Measurements from ENCODE around the gene POTEI. TPM values are rescaled to one million over a fixed set of nuclear protein-coding genes. Genes with fewer than 3 reads are reported as not detected.
"Not testable (repeated sequence)": the region's sequence is repeated elsewhere in the genome, so short reads cannot be mapped to it uniquely, and the experiment has no call there.

The POTEI gene
- total RNA-seq, result 0.10 TPM

- DNase-seq, result not testable (repeated sequence)
These were observed at the start of gene POTEI for GRCh38 chr2:130509228-130509627. Gene POTEI, minus strand, starts transcription at chr2:130509328. Its CDS starts 93 bp downstream, at chr2:130509235.

- not testable (repeated sequence) for DNase-seq
These were observed 47.3 kb upstream of the POTEI start for GRCh38 chr2:130556441-130556840.

GRCh38 chr2:130554178-130554577 lies 45.0 kb upstream of the POTEI start:
- not testable (repeated sequence) for DNase-seq

GRCh38 chr2:130549475-130549874 lies 40.3 kb upstream of the POTEI start:
- DNase-seq, result not testable (repeated sequence)

GRCh38 chr2:130548418-130548817 lies 39.3 kb upstream of the POTEI start:
- DNase-seq, result not testable (repeated sequence)

DNA sequence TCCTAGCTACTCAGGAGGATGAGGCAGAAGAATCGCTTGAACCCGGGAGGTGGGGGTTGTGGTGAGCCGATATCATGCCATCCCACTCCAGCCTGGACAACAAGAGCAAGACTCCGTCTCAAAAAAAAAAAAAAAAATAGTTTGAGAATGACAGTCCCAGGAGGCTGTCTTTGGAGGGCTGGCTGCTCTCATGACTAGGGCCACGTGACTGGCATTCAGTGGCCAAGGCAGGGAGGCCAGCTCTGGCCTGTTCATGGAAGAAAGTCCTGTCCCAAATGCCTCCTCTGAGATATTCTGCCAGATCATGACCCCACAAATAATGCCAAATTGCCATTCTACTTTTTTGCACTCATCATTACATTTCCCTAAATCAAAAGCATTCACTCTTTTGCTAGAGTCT lies 35.9 kb upstream of the POTEI start:
- not testable (repeated sequence) for DNase-seq

GRCh38 chr2:130543785-130544528 lies 34.8 kb upstream of the POTEI start:
- DNase-seq, result not testable (repeated sequence)

DNA sequence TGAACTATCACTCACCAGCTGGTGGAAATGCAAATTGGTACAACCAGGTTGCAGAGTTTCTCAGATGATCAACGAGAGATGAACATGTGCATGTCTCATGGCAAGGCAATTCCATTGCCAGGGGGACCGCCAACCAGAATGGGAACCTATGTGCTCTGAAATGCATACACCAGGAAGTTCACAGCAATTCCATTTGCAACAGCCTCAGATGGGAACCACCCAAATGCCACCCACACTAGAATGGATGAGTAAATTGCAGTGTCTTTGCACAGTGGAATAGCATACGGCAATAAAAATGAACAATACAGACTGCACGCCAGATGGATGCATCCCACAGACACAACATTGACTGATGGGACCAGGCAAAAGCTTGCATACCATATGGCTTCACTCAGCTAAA lies 33.7 kb upstream of the POTEI start:
- DNase-seq, result not testable (repeated sequence)

- not testable (repeated sequence) for DNase-seq
These were observed 29.1 kb upstream of the POTEI start for GRCh38 chr2:130538271-130538670.

DNA sequence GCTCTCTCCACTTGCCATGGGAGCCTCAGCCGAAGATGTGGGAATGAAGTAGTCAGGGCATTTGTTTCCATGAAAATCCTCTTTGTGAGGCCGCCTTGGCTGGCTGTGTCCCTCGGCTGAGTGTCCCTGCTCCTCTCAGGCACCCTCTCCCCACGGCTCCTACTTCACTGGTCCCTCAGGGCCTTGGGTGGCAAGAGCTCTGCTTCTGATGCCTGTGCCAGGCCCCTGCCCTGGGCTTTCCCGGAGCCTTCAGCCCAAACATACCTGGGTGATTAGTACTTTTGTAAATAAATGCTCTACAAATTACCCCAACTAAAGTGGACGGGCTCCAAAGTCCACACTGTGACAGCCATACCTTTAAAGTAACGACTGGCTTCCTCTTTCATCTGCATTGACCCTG lies 27.5 kb upstream of the POTEI start:
- not testable (repeated sequence) for DNase-seq

DNA sequence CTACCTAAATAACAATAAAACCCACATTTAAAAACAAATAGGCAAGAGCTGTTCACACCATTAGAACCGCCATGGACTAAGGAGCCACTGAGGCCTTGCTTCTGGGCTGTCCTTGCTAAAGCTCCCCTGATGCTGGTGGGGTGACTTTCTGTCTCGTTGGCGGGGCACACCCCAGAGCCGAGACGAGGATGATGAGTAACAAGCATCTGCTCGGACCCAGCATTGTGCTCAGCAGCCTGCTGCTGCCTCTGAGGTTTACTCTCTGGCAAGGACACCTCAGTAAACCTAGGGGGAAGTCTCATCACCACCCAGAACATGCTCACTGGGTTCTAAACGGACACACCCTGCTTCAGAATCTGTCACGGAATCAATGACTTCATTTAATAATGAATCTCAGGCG lies 22.5 kb upstream of the POTEI start:
- not testable (repeated sequence) for DNase-seq

DNA sequence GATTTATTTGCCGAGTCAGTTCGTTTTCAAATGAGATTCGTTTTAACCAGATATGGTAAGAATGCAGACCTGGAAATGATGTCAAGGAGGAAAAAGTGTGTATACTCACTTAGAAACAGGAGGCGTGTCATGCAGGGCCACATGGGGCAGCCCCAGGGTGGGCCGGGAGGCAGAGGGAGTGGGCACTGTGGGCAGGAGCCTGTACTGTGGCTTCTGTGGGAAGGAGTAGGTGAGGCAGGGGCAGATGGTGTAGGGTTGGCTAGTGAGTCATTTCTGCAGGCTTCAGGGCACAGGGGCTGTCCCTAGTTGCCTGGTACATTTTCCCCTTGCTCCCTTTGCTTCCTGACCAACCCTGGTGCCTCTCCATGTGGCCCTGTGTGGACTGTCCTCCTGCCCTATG lies 22.1 kb upstream of the POTEI start:
- not testable (repeated sequence) for DNase-seq

GRCh38 chr2:130530212-130530611 lies 21.1 kb upstream of the POTEI start:
- not testable (repeated sequence) for DNase-seq

DNA sequence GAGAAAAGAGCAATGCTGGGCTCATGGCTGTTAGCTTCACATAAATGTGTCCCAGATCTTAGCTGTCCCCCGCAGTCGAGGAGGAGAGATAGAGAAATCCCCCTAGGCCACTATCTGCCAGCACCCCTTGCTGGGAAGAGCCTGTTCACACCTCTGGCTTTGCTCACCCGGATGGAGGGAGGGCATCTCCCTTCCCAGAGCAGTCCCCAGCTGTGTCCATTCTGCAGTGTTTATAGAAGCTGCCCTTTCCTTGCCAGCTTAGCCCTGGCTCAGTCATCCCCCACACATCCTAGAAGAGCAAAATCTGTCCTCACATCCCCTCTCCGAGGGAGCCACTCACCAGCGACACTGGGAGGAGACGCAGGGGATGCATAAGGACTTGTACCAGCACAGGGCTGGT lies 20.4 kb upstream of the POTEI start:
- not testable (repeated sequence) for DNase-seq

DNA sequence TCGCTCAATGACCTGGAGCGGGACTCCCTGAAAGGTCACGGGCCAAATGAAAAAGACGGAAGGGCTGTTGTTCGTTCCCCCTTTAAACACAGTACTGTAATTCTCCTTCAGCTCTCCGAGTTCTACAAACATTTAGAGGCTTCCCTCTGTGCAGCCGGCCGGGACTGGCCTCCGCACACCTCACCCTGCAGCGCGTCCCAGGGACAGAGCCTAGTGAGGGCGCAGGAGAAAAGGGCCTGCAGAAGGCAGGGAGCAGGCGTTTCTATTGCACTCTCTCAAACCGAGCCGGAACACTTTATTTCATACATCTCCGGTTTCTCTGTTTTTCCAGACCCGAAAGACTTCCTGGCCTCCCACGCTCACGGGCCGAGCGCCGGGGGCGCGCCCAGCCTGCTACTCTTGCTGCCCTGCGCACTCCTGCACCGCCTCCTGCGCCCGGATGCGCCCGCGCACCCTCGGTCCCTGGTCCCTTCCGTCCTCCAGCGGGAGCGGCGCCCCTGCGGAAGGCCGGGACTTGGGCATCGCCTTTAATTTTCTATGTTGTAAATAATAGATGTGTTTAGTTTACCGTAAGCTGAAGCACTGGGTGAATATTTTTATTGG lies 18.3 kb upstream of the POTEI start:
- not testable (repeated sequence) for DNase-seq

GRCh38 chr2:130522390-130522789 lies 13.3 kb upstream of the POTEI start:
- DNase-seq, result not testable (repeated sequence)

DNA sequence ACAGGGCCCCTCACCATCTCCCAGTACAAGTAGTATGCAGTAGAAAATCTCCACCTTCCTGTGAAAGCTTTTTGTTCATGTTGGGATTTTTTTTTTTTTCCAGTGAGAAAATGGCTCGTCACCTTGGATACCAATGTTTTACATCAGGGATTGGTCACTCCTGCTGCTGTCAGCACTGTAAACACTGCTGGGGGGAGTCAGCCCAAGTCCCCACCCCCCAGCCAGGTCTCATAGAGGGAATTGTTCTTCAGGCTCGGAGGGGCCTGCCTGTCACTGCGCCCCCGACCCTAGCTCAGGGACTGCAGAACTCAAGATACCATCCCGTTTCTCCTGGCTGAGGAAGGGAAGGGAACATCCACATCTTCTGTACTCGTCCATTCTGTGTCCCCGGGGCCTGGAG lies 11.9 kb upstream of the POTEI start, which contains the start of gene CFC1B:
Gene CFC1B, plus strand, starts transcription at position 231 of the 400 bp plus-strand sequence. CDS start 263 bp downstream, outside the sequence.
- DNase-seq, result not testable (repeated sequence)

DNA sequence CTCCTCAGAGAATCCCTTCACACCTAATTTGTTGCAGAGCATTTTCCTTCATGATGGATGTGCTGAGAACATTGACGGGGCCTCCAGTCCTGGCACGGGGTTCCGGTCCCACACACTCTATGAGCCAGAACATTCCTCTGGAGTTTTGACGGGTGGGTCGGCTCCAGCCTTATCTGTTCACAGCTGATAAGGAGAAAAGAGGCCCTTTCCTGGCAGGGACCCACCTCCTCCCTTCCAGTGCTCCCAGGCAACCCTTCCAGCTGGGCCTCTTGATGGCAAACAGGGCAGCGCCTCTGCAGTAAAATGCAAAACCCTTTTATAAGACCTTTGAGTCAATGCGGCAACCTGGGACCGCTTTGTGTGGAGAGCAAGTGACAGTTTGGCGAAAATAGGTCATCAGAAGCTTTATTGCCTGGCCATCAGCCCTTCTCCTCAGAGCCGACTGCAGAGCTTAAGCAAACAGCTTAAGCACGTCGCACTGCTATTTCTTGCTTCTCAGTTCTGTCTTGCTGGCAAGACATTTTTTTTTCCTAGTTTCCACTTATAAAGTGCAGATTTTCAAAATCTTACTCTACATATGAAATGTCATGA lies 9.5 kb upstream of the POTEI start:
- not testable (repeated sequence) for DNase-seq

DNA sequence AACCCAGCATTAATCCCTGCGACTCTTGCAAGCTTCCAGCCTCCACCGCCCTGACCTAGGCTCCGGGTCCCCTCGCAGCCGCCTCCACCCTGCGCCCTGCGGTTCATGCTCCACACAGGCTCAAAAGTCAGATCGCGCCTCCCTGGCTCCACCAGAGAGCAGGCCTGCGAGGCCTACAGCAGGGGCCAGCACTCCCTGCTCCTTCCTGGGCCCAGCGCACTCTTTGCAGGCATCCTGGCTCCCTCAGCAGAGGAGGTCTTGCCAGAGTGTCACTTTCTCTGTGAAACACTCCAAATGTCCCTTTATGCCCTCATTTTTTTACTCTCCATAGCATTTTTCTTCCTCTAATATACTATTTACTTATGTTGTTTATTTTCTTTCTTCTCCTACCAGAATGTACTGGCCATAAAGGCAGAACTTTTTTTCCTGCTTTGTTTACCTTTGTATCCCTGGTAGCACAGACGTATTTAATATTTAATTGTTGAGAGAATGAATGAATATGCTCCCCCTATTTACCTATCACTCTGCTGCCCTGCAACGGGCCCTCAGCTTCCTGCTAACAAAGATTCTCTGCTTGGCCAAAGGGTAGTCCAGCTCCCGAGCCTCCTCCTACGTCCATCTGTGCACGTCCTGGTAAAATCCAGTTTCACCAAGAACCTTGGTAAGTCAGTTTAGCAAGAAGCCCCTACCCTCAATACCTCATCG lies 2.8 kb upstream of the POTEI start:
- DNase-seq, result not testable (repeated sequence)

GRCh38 chr2:130510807-130511746 lies 1.9 kb upstream of the POTEI start:
- not testable (repeated sequence) for DNase-seq

GRCh38 chr2:130491073-130491472 lies 18.1 kb downstream of the POTEI start:
- DNase-seq, result not testable (repeated sequence)
